VCaP (cell line): ENCODE results near the gene KLHDC4.

Experiments used
- H3K27ac ChIP-seq: fragments of 450-650 bp; 2 replicates; pipeline ENCODE4 v1.5.1; 2017
- CTCF ChIP-seq: fragments of 450-650 bp; conservative IDR thresholded peaks from 2 replicates; pipeline ENCODE4 v1.5.1; 2017; ENCODE audit warnings: mild to moderate bottlenecking, moderate library complexity

KLHDC4 gene

GRCh38 chr16:87694441-87695125 lies 71.2 kb downstream of the KLHDC4 start:
- TF ChIP-seq CTCF, result no peak
- no peak overlapping the region for H3K27ac ChIP-seq

GRCh38 chr16:87693827-87694226 lies 72.0 kb downstream of the KLHDC4 start:
- no peak for TF ChIP-seq CTCF
- no peak overlapping the region for H3K27ac ChIP-seq

GRCh38 chr16:87692756-87693155 lies 73.0 kb downstream of the KLHDC4 start:
- no peak for TF ChIP-seq CTCF
- H3K27ac ChIP-seq, result no peak overlapping the region

GRCh38 chr16:87692176-87692575 lies 73.6 kb downstream of the KLHDC4 start:
- H3K27ac ChIP-seq, result no peak overlapping the region
- no peak for TF ChIP-seq CTCF

- no peak for TF ChIP-seq CTCF
- H3K27ac ChIP-seq, result no peak overlapping the region
These were observed 74.1 kb downstream of the KLHDC4 start for GRCh38 chr16:87691686-87692079.

GRCh38 chr16:87690911-87691685 lies 74.7 kb downstream of the KLHDC4 start:
- no peak for TF ChIP-seq CTCF
- no peak overlapping the region for H3K27ac ChIP-seq

- H3K27ac ChIP-seq, result no peak overlapping the region
- no peak for TF ChIP-seq CTCF
These were observed 75.8 kb downstream of the KLHDC4 start for GRCh38 chr16:87689956-87690465.
